Measurements from ENCODE around the gene FLII.

The FLII gene

DNA sequence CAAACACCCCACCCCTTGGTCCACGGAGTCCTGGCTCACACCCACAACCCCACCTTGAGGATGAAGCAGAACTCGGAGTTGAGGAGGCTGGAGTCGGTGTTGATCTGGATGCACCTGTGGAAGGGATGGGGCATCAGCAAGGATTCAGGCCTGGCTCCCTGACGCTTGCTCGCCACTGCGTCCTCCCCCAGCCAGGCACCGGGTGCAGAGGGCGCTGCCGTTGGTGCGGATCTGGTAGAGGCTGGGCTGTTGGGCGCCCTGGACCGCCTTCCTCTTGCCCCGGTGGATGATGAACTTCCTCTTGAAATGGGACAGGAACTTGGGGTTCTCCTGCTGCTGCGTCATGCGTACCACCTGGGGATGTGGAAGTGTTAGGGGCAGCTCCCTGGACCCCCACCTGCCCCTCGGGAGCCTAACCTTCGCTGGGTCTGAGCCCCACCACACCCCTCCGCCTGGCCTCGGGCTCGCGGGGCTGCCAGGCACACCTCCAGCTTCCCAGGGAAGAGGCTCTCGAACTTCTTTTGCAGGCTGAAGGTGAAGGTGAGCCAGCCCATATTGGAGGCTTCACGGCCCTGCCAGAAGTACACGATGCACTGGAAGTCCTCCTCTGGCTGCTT, 12.3 kb downstream of the FLII start:
- DNase-seq (ENCODE audit: low read depth, low spot score): no peak
- H3K27ac ChIP-seq: peak overlapping the region; percentile 53

DNA sequence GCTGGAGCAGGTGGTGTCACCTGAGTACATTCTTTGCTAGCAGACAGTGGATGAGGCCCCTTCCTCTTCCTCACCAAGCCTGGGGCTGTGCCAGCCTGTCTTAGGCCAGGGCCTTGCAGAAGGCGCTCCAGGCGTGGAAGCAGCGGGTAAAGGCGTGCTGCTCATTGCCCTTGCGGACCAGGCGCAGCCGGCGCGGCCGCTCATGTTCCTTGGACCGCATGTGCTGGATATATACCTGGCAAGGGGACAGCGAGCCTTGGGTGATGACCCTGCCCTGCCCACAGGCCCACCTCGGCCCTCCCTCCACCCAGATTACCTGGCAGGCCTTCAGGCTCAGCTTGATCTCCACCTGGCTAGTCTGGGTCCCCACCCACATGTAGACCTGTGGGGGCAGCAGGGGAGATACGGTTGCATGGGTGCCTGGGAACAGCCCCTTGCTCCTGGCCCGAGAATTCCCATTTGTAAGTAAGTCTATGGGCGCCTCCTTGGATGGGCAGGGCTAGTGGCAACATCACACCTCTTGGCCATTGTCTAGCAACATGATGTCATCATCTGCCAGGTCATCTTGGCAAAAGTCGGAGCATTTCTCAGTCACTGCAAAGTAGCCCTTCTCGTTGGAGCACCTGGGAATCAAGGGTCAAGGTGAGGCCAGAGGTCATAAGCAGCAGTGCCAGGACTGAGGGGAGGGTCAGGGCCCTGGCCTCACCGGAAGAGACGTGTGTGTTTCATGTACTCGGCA, 13.3 kb downstream of the FLII start:
- no peak overlapping the region for H3K27ac ChIP-seq

DNA sequence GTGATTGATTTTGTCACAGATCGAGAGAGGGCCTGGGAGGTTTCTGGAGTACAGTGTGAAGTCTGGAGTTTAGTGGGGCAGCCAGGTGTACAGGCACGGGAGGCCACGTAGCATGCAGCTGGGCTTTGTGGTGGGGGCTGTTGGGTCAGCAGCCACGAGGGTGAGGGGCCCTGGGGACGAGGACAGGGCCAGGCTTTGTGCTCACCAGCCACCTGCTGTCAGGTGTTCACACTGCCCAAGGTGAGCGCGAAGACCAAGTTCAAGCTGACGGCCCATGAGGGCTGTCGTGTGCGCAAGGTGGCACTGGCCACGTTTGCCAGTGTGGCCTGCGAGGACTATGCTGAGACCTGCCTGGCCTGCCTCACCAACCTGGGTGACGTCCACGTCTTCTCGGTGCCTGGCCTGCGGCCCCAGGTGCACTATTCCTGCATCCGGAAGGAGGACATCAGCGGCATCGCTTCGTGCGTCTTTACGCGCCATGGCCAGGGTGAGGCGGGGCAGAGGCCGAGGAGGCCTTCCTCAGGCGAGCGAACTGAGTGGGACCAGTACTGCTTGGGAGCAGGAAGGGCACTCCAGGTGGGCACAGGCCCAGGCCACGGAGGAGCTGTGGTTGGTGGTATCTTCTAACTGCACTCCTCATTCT, 17.2 kb downstream of the FLII start:
- no peak for DNase-seq (ENCODE audit: low read depth, low spot score)
- H3K27ac ChIP-seq: no peak overlapping the region

More for the DNA sequence above, 13.3 kb downstream of the FLII start:
- no peak for DNase-seq (ENCODE audit: low read depth, low spot score)

- no peak overlapping the region for H3K27ac ChIP-seq
- DNase-seq (ENCODE audit: low read depth, low spot score): no peak
Observed at GRCh38 chr17:18240449-18240848, 18.1 kb downstream of the FLII start.

- no peak for DNase-seq (ENCODE audit: low read depth, low spot score)
Observed at GRCh38 chr17:18238299-18238698, 20.2 kb downstream of the FLII start.

DNA sequence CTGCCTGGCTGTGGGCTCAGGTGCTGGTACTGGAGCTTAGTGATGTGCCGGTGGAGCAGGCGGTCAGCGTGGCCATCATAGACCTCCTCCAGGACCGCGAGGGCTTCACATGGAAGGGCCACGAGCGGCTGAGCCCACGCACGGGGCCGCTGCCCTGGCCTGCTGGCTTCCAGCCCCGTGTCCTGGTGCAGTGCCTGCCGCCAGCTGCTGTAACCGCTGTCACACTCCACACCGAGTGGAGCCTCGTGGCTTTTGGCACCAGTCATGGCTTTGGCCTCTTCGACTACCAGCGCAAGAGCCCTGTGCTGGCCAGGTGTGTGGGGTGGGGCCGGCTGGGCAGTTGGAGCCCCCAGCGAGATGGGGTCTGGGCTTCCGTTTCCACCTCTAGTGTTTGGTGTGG, 21.1 kb downstream of the FLII start:
- H3K27ac ChIP-seq: no peak overlapping the region
- no peak for DNase-seq (ENCODE audit: low read depth, low spot score)

More at GRCh38 chr17:18238299-18238698, 20.2 kb downstream of the FLII start:
- no peak overlapping the region for H3K27ac ChIP-seq

- peak overlapping the region; percentile 88 for H3K27ac ChIP-seq
- no peak for DNase-seq (ENCODE audit: low read depth, low spot score)
Observed at GRCh38 chr17:18236494-18236893, 22.0 kb downstream of the FLII start.

- peak overlapping the region; percentile 88 for H3K27ac ChIP-seq
- no peak for DNase-seq (ENCODE audit: low read depth, low spot score)
Observed at GRCh38 chr17:18235743-18236256, 22.7 kb downstream of the FLII start.

DNA sequence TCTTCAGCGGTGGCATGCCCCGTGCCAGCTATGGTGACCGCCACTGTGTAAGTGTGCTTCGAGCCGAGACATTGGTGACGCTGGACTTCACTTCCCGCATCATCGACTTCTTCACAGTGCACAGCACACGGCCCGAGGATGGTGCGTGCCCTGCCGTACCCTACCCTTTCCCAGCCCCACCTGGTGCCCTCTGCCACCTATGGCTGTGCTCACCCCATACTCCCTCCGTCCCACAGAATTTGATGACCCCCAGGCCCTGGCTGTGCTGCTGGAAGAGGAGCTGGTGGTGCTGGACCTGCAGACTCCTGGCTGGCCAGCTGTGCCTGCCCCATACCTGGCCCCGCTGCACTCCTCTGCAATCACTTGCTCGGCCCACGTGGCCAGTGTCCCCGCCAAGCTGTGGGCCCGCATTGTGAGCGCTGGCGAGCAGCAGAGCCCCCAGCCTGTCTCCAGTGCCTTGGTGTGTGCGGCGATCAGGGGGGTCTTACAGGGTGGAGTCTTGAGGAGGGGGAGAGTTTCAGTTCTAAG, 23.6 kb downstream of the FLII start:
- DNase-seq (ENCODE audit: low read depth, low spot score): no peak
- peak overlapping the region; percentile 88 for H3K27ac ChIP-seq

GRCh38 chr17:18233803-18234518, 24.6 kb downstream of the FLII start:
- DNase-seq (ENCODE audit: low read depth, low spot score): no peak
- no peak overlapping the region for H3K27ac ChIP-seq

GRCh38 chr17:18231164-18231563, 27.4 kb downstream of the FLII start:
- no peak for DNase-seq (ENCODE audit: low read depth, low spot score)

GRCh38 chr17:18230288-18231141, 28.0 kb downstream of the FLII start:
- H3K27ac ChIP-seq: no peak overlapping the region
- no peak for DNase-seq (ENCODE audit: low read depth, low spot score)

More at GRCh38 chr17:18231164-18231563, 27.4 kb downstream of the FLII start:
- no peak overlapping the region for H3K27ac ChIP-seq

DNA sequence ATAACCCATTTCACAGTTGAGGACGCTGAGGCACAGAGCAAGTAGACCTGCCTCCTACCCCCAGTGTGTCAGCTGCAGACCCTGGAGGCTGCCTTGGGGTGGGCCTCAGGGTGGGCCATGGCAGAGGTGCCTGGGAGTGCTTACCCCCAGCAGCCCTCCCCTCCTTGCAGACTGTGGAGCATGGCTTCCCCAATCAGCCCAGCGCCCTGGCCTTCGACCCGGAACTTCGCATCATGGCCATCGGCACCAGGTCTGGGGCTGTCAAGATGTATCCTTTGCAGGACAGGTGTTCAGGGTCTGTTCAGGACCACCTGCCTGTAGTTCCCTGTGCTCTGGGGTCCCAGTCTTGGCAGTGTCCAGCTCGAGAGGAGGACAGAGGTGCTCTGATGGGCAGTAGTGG, 28.8 kb downstream of the FLII start:
- DNase-seq (ENCODE audit: low read depth, low spot score): no peak
- H3K27ac ChIP-seq: no peak overlapping the region

DNA sequence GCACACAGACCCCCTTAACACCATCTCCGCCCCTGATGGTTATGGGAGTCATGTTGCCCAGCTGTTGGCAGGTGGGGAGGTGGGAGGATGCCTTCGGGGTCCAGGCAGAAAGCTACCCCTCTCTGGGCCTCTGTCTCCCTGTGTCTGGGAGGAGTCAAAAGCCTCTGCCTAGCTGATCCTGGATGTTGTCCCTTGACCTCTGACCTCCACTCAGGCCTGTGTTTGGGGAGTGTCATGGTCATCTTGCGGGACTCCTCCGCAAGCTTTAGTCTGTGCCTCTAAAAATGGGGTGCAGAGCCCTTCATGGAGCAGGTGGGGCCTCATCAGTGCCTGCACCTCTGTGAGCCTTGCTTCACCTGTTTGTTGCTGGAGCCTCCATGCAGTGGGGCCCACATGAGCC, 29.3 kb downstream of the FLII start:
- H3K27ac ChIP-seq: no peak overlapping the region
- DNase-seq (ENCODE audit: low read depth, low spot score): no peak

DNA sequence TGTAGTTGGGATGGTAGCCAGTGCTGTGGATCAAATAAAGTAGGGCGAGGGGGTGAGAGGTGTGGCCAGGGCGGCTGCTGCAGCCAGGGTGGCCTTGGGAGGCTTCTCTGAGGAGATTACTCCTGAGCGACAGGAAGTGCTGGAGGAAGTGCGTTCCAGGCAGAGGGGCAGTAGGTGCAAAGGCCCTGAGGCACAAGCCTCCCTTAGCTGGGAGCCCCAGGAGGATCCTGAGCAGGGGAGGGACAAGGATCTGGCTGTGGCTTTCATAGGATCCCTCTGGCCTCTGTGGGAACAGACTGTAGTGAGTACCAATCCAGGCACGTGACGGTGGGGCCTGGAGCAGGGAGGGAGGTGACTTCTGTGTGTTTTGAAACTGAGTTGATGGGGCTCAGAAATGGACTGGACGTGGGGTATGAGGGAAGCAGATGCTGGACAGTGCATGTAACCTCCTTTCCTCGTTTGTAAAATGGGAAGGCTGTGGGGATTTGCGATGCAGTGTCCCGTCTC, 30.3 kb downstream of the FLII start:
- DNase-seq (ENCODE audit: low read depth, low spot score): no peak
- no peak overlapping the region for H3K27ac ChIP-seq

DNA sequence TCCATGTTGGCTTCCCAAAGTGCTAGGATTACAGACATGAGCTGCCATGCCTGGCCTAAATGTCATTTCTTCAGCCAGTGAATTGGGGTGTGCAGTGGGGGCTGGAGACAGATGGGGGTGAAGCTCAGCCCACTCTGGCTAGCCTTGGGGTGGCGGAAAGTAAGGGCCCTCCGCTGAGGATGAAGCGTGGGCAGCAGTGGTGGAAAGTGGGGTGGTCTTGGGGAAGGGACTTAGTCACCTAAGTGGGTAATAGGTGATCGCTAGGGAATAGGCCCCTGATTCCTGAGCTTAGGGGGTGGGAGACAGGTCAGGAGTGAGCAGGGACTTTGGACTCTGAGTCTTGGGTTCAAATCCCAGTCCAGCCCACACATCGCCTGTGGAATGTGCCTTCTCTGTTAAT, 30.9 kb downstream of the FLII start:
- no peak for DNase-seq (ENCODE audit: low read depth, low spot score)
- no peak overlapping the region for H3K27ac ChIP-seq

DNA sequence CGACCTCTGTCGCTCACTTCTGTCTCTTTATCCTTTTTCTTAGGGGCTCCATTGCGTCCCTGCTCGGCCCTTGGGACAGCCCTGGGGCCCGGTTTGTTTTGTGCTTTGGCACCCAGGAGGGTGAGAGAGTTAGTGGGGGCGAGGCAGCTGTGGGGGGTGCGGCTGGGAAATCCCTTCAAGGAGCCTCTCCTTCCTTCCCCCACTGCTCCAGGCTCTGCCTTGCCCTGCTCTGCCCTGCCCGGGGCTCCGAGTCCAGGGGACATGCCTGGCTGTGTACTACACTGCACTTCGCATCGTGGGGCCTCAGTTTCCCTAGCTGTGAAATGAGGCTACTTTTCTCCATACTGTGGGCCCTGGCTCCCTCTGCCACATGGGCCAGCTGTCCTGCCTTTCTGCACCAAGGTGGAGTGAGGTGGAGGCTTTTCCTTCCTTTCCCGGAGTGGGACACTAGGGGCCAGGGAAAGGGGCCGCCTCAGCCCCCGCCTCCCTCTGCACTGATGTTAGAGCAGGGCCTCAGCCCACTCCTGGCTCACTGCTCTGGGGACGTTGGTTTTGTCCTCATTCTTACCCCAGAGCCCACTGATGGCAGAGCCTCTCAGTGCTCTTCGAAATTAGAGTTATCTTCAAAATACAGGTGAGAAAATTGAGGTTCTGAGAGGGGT, 32.1 kb downstream of the FLII start:
- H3K27ac ChIP-seq: no peak overlapping the region
- no peak for DNase-seq (ENCODE audit: low read depth, low spot score)

- no peak overlapping the region for H3K27ac ChIP-seq
- DNase-seq (ENCODE audit: low read depth, low spot score): no peak
Observed at GRCh38 chr17:18225642-18226283, 32.8 kb downstream of the FLII start.

Data from epithelial cell of prostate (primary cell).